ENCODE data around the gene S100B. TPM values are rescaled to one million over a fixed set of nuclear protein-coding genes. Genes with fewer than 3 reads are reported as not detected.

Gene S100B
- total and polyA plus RNA-seq, 12 donors = 0.48 to 39.3 (median 8.3) TPM

Other genes with a start within 250 kb of the S100B start
- 10 to 100 TPM; 22.0 to 60.3 (median 35.1) TPM for gene DIP2A, start 146.2 kb downstream of the S100B start, total RNA-seq
- 10 to 100 TPM; 26.2 to 61.7 (median 45.5) TPM for gene DIP2A, start 146.2 kb downstream of the S100B start, polyA plus RNA-seq
- 100 to 1,000 TPM in 1 of 9 donors, 10 to 100 TPM in 8; 49.4 to 115 (median 78.7) TPM for gene PRMT2, start 30.6 kb upstream of the S100B start, total RNA-seq
- gene PRMT2, start 30.6 kb upstream of the S100B start, polyA plus RNA-seq = 10 to 100 TPM; 47.4 to 57.6 (median 48.3) TPM